ENCODE data around the gene DUSP16.

DUSP16 gene

GRCh38 chr12:12534975-12535374 lies 27.7 kb downstream of the DUSP16 start:
- FAIRE-seq (no peak), DNase-seq (ENCODE audit: insufficient read length, low spot score) (no peak)
- TF ChIP-seq CTCF (IDR thresholded peaks at IDR 0.05; ENCODE audit: insufficient read depth, missing control alignments), result no peak

GRCh38 chr12:12534166-12534866 lies 28.3 kb downstream of the DUSP16 start:
- TF ChIP-seq CTCF (IDR thresholded peaks at IDR 0.05; ENCODE audit: insufficient read depth, missing control alignments), result no peak
- no peak for DNase-seq (ENCODE audit: insufficient read length, low spot score)
- no peak for FAIRE-seq

GRCh38 chr12:12533238-12533829 lies 29.3 kb downstream of the DUSP16 start:
- TF ChIP-seq CTCF (IDR thresholded peaks at IDR 0.05; ENCODE audit: insufficient read depth, missing control alignments), result no peak
- DNase-seq (ENCODE audit: insufficient read length, low spot score) (no peak), FAIRE-seq (no peak)

GRCh38 chr12:12531194-12531593 lies 31.5 kb downstream of the DUSP16 start:
- TF ChIP-seq CTCF (IDR thresholded peaks at IDR 0.05; ENCODE audit: insufficient read depth, missing control alignments), result no peak
- DNase-seq (ENCODE audit: insufficient read length, low spot score), result no peak
- no peak for FAIRE-seq

- no peak for FAIRE-seq
Observed at GRCh38 chr12:12529783-12530421, 32.8 kb downstream of the DUSP16 start.

GRCh38 chr12:12528361-12529270 lies 34.0 kb downstream of the DUSP16 start:
- DNase-seq (ENCODE audit: insufficient read length, low spot score) (no peak), FAIRE-seq (no peak)
- TF ChIP-seq CTCF (IDR thresholded peaks at IDR 0.05; ENCODE audit: insufficient read depth, missing control alignments), result no peak

More at GRCh38 chr12:12529783-12530421, 32.8 kb downstream of the DUSP16 start:
- no peak for DNase-seq (ENCODE audit: insufficient read length, low spot score)
- no peak for TF ChIP-seq CTCF (IDR thresholded peaks at IDR 0.05; ENCODE audit: insufficient read depth, missing control alignments)

Measured in D721Med (cell line).